SH-SY5Y (cell line): Measurements from ENCODE around the gene KLK1.

ENCODE experiments used
- GATA2 ChIP-seq: IDR thresholded peaks from 2 replicates; pipeline ENCODE4 v1.6.1; 2011; ENCODE audit warnings: mild to moderate bottlenecking, low read depth, low read length
- GATA3 ChIP-seq: IDR thresholded peaks from 2 replicates; pipeline ENCODE4 v1.6.1; 2011; ENCODE audit warnings: low read depth, mild to moderate bottlenecking, low read length, moderate library complexity

Gene KLK1

GRCh38 chr19:50827476-50827875 is 3.9 kb upstream of the KLK1 start:
- TF ChIP-seq GATA3 (no peak), GATA2 (no peak)

DNA sequence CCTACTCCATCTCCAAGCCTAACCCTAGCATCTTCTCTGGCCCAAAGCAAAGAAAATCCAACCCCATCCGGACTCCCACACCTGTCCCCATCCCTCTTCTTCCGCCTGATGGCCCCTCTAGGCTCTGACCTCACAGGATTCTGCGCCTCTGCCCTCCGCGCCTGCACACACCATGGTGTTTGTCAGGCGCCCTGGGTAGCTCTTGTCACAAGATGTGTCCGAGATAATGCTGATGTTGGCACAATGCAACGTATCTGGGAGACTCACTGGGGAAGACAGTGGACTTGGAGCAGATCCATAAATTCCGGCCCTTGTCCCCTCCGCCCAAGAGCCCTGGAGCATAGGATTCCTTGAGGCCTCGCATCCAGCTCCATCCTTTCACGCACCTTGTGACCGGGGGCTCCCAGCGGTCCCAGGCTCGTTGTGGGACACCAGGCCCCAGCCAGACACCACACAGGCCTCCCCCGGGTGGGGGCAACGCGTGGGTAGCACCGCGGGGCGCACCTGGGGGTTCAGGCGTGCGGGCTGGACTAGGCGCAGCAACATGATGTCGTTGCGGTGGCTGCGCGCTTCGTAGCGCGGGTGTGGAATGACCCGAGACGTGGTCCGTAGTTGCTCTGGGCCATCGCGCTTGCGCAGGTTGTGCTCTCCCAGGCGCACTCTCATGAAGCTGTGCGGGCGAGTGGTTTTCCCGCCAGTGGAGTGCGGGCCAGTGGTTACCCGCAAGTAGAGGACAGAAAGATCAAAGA is 3.1 kb upstream of the KLK1 start:
- TF ChIP-seq GATA3 (no peak), GATA2 (no peak)

GRCh38 chr19:50822661-50823208 is 852 bp downstream of the KLK1 start:
- TF ChIP-seq GATA3 = no peak
- TF ChIP-seq GATA2 = no peak

GRCh38 chr19:50821622-50822021 is 2.0 kb downstream of the KLK1 start:
- TF ChIP-seq GATA3 (no peak), GATA2 (no peak)

DNA sequence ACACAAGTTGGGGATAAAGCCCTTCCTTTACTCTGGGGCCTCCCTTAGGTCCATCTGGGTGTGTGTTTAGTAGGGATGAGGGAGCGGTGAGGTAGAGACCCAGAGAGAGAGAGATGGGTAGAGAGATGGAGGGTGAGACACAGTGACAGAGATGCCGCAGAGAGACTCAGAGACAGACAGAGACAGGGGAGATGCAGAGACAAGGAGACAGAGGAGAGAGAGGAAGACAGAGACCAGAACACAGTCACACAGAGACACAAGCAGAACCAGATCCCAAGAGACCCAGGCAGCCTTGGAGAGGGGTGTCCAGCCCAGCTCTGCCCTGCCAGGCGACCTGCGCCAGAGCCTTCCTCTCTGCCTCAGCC is 2.4 kb downstream of the KLK1 start:
- TF ChIP-seq GATA3 (no peak), GATA2 (no peak)

DNA sequence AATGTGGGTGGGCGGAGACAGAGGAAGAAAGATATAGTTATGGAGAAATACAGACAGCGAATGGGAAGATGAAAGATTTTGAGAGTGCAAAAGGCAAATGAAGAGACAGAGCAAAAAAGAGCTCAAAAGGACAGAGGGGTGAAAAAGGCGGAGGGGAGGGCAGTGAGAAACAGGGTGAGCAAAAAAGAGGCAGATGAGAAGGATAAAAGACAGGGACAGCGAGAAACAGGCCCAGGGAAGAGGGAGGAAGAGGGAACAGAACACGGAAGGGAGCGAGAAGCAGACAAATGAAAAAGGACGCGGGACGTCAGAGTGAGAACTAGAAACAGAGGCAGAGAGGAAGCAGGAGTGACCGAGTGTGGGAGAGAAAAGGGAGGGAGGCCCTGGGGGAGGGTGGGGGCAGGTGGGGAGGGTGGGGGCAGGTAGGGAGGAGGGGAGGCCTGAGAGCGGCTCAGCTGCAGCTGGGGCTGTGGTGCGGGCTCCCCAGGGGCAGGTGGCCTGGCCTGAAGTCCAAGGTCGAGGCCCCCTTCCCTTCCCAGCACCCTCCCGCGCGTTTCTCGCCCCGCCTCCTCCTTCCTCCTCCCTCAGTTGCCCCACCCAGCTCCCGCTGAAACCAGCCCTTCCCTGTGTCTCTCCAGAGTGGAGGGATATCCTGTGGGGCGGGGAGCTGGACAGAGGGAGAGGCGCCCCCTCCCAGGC is 2.9 kb downstream of the KLK1 start:
- TF ChIP-seq GATA3 = no peak
- TF ChIP-seq GATA2 = no peak

- TF ChIP-seq GATA3 = no peak
- TF ChIP-seq GATA2 = no peak
These were observed 3.5 kb downstream of the KLK1 start for GRCh38 chr19:50820086-50820485.

DNA sequence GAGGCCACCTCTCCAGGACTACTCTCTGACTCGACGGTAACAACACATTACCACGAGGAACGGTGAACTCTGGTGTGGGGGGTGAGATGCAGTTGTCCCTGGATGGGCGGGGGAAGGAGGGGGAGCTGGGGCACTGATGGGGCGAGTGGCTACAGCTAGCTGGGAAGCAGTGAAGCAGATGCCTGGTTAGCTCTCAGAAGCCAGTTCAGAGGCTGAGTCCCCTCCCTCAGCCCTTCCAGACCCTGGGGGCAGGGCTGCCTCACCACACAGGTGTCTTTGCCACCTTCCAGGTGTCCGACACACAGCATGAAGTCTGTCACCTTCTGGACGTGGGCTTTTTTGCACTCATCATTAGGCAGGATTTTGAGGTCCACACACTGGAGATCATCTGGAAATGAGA is 4.0 kb downstream of the KLK1 start:
- TF ChIP-seq GATA2 (no peak), GATA3 (no peak)

GRCh38 chr19:50818859-50819472 is 4.6 kb downstream of the KLK1 start:
- no peak for TF ChIP-seq GATA2

DNA sequence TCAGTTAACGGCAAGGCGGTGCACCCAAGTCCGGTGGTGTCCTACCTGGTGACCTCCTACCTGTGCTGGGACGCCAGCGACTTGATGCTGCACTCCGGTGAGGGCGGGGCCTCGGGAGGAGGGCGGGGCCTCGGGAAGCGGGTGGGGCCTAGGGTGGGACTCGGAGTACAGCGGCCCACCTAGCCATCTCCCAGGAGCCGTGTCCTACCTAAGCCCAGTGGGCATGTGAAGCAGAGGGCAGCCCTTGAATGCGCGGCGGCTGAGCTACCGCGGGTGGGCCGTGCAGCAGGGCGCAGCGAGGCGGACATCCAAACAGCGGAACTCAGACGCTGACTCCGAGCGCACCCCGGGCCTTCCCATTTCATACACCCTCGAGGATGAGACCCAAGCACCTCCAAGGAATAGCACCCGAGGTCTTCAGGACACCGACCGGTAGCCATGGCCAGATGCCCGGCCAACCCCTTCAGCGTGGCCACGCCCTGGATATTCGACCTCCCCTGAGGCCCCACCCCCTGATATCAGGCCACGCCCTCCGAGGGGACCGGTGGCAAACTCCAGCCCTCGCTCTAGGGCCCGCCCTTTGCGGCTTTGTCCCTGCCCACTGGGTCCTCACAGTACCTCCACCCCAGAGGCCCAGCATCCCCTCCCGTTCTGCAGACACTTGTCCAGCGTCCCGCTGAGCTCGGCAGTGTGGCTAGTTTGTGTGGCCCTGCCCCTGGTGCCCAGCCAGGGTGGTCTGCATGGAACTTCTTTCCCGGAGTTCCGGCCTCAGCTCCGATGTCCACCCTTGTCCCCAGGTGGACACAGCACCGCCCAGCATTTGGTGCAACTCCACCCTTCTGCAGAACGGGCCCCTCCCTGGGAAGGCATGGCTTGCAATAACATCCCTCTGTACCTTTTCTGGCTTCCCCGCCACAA is 5.4 kb downstream of the KLK1 start:
- TF ChIP-seq GATA3 = no peak
- TF ChIP-seq GATA2 = no peak

- no peak for TF ChIP-seq GATA3
- TF ChIP-seq GATA2 = no peak
These were observed 8.1 kb downstream of the KLK1 start for GRCh38 chr19:50815439-50815838.

GRCh38 chr19:50814883-50815282 is 8.7 kb downstream of the KLK1 start:
- TF ChIP-seq GATA3 (no peak), GATA2 (no peak)

DNA sequence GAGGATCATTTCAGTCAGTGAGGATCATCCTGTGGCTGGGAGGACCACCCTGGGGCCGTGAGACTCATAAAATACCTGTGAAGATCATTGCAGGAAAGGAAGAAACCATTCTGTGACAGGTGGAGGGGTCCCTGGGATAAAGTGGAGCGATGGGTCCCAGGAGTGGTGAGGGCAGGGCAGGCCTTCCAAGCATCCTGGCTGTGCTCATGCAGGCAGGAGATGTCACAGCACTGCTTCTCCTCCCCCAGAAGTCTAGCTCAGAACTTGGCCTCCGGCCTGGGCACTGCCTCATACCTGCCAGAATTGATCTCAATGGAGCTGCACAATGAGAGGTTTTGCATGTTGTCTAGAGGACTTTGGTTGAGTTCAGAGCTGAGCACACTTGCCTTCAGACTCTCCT is 11.1 kb downstream of the KLK1 start:
- TF ChIP-seq GATA2 (no peak), GATA3 (no peak)

- TF ChIP-seq GATA3 (no peak), GATA2 (no peak)
These were observed 14.7 kb downstream of the KLK1 start for GRCh38 chr19:50808856-50809255.
